ENCODE measurements around the gene C5. TPM values are rescaled to one million over a fixed set of nuclear protein-coding genes. Genes with fewer than 3 reads are reported as not detected.

The C5 gene
- total RNA-seq, 1 experiment from 2014 or later, result 0.66 TPM

DNA sequence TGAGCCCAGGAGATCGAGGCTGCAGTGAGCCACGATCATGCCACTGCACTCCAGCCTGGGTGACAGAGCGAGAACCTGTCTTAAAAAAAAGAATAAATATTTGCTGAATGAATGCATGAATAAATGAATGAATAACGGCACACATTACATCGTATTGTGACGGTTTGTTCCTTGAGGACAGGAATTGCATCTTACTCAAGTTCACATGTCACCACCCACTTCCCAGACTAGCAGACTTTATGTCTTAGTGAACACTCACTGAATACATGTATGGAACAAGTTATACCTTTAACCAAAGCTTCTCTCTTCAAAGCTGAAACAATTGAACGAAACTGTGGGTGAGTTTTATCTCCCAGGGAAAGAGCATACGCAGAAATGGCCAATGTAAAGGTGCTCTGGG lies 70.3 kb downstream of the C5 start:
- BruUV-seq (replicated peaks), result no TSS peak
- Histone ChIP-seq H3K9me3 (ENCODE audit: control insufficient read depth in 1 of 2, insufficient read depth in 1 of 2, low read depth in 1 of 2, low read length in 2 of 2) (no peaks in the 10 kb centered on the region), H3K4me3 (replicated peaks in 1 of 2; ENCODE audit: low read depth in 1 of 2, low read length in 2 of 2) (no peak overlapping the region), H3K79me2 (ENCODE audit: insufficient read depth, low read length) (no peaks in the 10 kb centered on the region), H3K9me2 (ENCODE audit: insufficient read depth) (no peaks in the 10 kb centered on the region), H3K27me3 (ENCODE audit: insufficient read depth, low read length) (no peaks in the 10 kb centered on the region), H3K9ac (ENCODE audit: low read length) (no peak overlapping the region), H3K4me2 (ENCODE audit: low read length) (no peak overlapping the region), H3K36me3 (ENCODE audit: control insufficient read depth in 1 of 2, insufficient read depth in 2 of 2, low read length in 2 of 2) (no peaks in the 10 kb centered on the region), H4K20me1 (ENCODE audit: insufficient read depth) (no peaks in the 10 kb centered on the region), H3K27ac (ENCODE audit: low read depth, low read length) (no peak overlapping the region), H2AFZ (ENCODE audit: low read depth, low read length, poor library complexity, severe bottlenecking) (no peak overlapping the region), H3K4me1 (ENCODE audit: control insufficient read depth in 1 of 2, insufficient read depth in 2 of 2, low read length in 2 of 2) (no peaks in the 10 kb centered on the region)
- TF ChIP-seq ZFX (IDR thresholded peaks at IDR 0.05) (no peak), ZNF274 (IDR thresholded peaks at IDR 0.05; ENCODE audit: low read depth, low read length) (no peak), CEBPB (IDR thresholded peaks at IDR 0.05; ENCODE audit: low read depth) (no peak), EZH2phosphoT487 (IDR thresholded peaks at IDR 0.05; ENCODE audit: borderline replicate concordance) (no peak), SIN3A (IDR thresholded peaks at IDR 0.05; ENCODE audit: low read depth) (no peak), EGR1 (IDR thresholded peaks at IDR 0.05; ENCODE audit: low read depth) (no peak), YY1 (IDR thresholded peaks at IDR 0.05; ENCODE audit: extremely low read depth, insufficient replicate concordance, low read depth, low read length) (no peak), JUND (IDR thresholded peaks at IDR 0.05) (no peak), POLR2AphosphoS5 (IDR thresholded peaks at IDR 0.05; ENCODE audit: low read depth, low read length) (no peak), POLR2A (IDR thresholded peaks at IDR 0.05; ENCODE audit: borderline replicate concordance, extremely low read depth, insufficient read depth, insufficient read length) (no peak), CBX3 (IDR thresholded peaks at IDR 0.05; ENCODE audit: low read depth) (no peak), ELF1 (IDR thresholded peaks at IDR 0.05; ENCODE audit: borderline replicate concordance, low read depth) (no peak)
- TF ChIP-seq, protein P1, sequence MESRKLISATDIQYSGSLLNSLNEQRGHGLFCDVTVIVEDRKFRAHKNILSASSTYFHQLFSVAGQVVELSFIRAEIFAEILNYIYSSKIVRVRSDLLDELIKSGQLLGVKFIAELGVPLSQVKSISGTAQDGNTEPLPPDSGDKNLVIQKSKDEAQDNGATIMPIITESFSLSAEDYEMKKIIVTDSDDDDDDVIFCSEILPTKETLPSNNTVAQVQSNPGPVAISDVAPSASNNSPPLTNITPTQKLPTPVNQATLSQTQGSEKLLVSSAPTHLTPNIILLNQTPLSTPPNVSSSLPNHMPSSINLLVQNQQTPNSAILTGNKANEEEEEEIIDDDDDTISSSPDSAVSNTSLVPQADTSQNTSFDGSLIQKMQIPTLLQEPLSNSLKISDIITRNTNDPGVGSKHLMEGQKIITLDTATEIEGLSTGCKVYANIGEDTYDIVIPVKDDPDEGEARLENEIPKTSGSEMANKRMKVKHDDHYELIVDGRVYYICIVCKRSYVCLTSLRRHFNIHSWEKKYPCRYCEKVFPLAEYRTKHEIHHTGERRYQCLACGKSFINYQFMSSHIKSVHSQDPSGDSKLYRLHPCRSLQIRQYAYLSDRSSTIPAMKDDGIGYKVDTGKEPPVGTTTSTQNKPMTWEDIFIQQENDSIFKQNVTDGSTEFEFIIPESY (IDR thresholded peaks at IDR 0.05; ENCODE audit: extremely low read depth, insufficient replicate concordance, low read length), result no peak
- TF ChIP-seq, protein P2, sequence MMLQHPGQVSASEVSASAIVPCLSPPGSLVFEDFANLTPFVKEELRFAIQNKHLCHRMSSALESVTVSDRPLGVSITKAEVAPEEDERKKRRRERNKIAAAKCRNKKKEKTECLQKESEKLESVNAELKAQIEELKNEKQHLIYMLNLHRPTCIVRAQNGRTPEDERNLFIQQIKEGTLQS (IDR thresholded peaks at IDR 0.05), result no peak
- TF ChIP-seq, protein P3, sequence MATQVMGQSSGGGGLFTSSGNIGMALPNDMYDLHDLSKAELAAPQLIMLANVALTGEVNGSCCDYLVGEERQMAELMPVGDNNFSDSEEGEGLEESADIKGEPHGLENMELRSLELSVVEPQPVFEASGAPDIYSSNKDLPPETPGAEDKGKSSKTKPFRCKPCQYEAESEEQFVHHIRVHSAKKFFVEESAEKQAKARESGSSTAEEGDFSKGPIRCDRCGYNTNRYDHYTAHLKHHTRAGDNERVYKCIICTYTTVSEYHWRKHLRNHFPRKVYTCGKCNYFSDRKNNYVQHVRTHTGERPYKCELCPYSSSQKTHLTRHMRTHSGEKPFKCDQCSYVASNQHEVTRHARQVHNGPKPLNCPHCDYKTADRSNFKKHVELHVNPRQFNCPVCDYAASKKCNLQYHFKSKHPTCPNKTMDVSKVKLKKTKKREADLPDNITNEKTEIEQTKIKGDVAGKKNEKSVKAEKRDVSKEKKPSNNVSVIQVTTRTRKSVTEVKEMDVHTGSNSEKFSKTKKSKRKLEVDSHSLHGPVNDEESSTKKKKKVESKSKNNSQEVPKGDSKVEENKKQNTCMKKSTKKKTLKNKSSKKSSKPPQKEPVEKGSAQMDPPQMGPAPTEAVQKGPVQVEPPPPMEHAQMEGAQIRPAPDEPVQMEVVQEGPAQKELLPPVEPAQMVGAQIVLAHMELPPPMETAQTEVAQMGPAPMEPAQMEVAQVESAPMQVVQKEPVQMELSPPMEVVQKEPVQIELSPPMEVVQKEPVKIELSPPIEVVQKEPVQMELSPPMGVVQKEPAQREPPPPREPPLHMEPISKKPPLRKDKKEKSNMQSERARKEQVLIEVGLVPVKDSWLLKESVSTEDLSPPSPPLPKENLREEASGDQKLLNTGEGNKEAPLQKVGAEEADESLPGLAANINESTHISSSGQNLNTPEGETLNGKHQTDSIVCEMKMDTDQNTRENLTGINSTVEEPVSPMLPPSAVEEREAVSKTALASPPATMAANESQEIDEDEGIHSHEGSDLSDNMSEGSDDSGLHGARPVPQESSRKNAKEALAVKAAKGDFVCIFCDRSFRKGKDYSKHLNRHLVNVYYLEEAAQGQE (IDR thresholded peaks at IDR 0.05; ENCODE audit: low read depth), result no peak
- ChIA-PET CTCF (interaction anchor here (1.0 to 3.4 kb wide), 2 partner anchors 40 to 80 kb away, joined by 3 to 45 read pairs; no protein-coding TSS in a partner anchor), POLR2A (no interaction called here), RAD21 (ENCODE audit: low non-redundant PET in 1 of 2, low total read pairs in 2 of 2, uncharacterized antibody in 2 of 2, unreplicated experiment in 2 of 2) (no interaction called here)
- no peak for DNase-seq (ENCODE audit: low read depth, low spot score)
- no peak for ATAC-seq
- intact Hi-C loops (cut with micrococcal nuclease), result loop anchor here (2.0 to 10.0 kb wide), 4 partner anchors 185 to 421 kb away; no protein-coding TSS in a partner anchor

All from HCT116 (cell line).